ENCODE data around the gene MED15. TPM values are rescaled to one million over a fixed set of nuclear protein-coding genes. Genes with fewer than 3 reads are reported as not detected.

The MED15 gene
- total and polyA plus RNA-seq, 10 of the 15 experiments (the other 5 are each of a cell fraction or from before 2014, with no cell fraction given) = 1.4 to 75.2 (median 26.9) TPM

DNA sequence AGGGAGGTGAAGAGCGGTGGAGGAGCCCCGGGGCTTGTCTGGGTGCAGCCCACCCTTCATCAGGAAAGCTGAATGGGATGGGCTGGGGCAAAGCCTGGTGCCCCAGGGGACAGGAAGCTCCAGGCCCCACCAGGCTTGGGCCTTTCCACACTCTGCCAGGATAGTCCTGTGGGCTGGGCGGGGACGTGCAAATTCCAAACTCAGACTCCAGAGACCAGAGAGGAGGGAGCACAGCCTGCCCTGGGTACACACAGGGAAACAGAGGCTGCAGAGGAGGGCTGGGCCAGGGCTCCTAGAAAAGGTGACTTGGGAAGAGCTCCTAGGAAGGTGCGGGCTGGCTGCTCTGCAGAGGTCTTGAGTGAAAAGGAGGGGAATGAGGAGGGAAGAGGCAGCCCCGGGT lies 124.7 kb downstream of the MED15 start:
- Histone ChIP-seq H3K4me2 (ENCODE audit: control insufficient read depth, insufficient read depth) (no peak overlapping the region), H3K9ac (ENCODE audit: control insufficient read depth, insufficient read depth, low read length) (no peak overlapping the region), H3K9me3 (replicated peaks; ENCODE audit: control insufficient read depth, insufficient read depth, low read length) (no peaks in the 10 kb centered on the region), H4K20me1 (ENCODE audit: control insufficient read depth, insufficient read depth) (no peaks in the 10 kb centered on the region), H3K79me2 (ENCODE audit: control insufficient read depth, insufficient read depth, low read length) (no peaks in the 10 kb centered on the region), H3K36me3 (ENCODE audit: control insufficient read depth in 2 of 2, insufficient read depth in 2 of 2, low read length in 1 of 2) (no peaks in the 10 kb centered on the region), H3K4me1 (ENCODE audit: control insufficient read depth, insufficient read depth, low read length) (peaks cover 4% of the 10 kb centered on the region; the same call in 1 of the 2 replicates), H3K4me3 (no peak overlapping the region), H3K27me3 (replicated peaks in 1 of 2; ENCODE audit: control insufficient read depth in 2 of 2, insufficient read depth in 2 of 2, low read length in 1 of 2) (no peaks in the 10 kb centered on the region), H2AFZ (ENCODE audit: control insufficient read depth, low read depth, low read length) (no peak overlapping the region), H3K27ac (ENCODE audit: control insufficient read depth, insufficient read depth) (no peak overlapping the region)
- FAIRE-seq (no peak), ATAC-seq (no peak), DNase-seq (ENCODE audit: low read depth, low spot score) (no peak)
- intact Hi-C loops (cut with micrococcal nuclease; ENCODE audit: unreplicated experiment) (no loop called here), in situ Hi-C loops (cut with MboI) (no loop called here)
- ChIA-PET CTCF (no interaction called here), RAD21 (ENCODE audit: unreplicated experiment) (interaction anchor here (0.6 kb wide), 1 partner anchor 126 kb away, joined by 5 read pairs; no protein-coding TSS in a partner anchor), POLR2A (no interaction called here), SMC1A (ENCODE audit: uncharacterized antibody, unreplicated experiment) (no interaction called here)
- no peak for TF ChIP-seq ZBED1 (IDR thresholded peaks at IDR 0.05; ENCODE audit: borderline replicate concordance)
- TF ChIP-seq MYC (IDR thresholded peaks at IDR 0.05; ENCODE audit: insufficient read depth, insufficient read length, insufficient replicate concordance, low read length, severe bottlenecking) = no peak
- WGBS (ENCODE audit: insufficient coverage, insufficient replicate concordance, low lambda C conversion rate, missing lambda C conversion rate) = 24% methylated on average over 6 of the region's 6 CpGs
- no TSS peak for BruUV-seq (replicated peaks)

DNA sequence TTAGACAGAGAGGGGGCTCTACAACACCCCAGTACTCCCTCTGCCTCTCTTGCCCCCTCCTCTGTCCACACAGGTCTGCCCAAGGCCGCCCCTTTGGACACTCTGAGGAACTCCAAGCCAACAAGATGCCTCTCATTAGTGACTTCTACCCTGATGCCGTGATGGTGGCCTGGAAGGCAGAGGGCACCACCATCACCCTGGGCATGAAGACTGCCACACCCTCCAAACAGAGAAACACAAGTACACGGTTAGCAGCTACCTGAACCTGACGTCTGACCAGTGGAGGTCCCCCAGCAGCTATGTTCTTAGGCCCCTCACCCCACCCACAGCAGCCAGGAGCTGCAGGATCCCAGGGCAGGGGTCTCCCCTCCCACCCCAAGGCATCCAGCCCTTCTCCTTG lies 125.1 kb downstream of the MED15 start:
- Histone ChIP-seq H3K36me3 (ENCODE audit: control insufficient read depth in 2 of 2, insufficient read depth in 2 of 2, low read length in 1 of 2) (no peaks in the 10 kb centered on the region), H3K9me3 (replicated peaks; ENCODE audit: control insufficient read depth, insufficient read depth, low read length) (no peaks in the 10 kb centered on the region), H3K27ac (ENCODE audit: control insufficient read depth, insufficient read depth) (no peak overlapping the region), H3K4me1 (ENCODE audit: control insufficient read depth, insufficient read depth, low read length) (peaks cover 4% of the 10 kb centered on the region; the same call in 1 of the 2 replicates), H4K20me1 (ENCODE audit: control insufficient read depth, insufficient read depth) (no peaks in the 10 kb centered on the region), H3K9ac (ENCODE audit: control insufficient read depth, insufficient read depth, low read length) (no peak overlapping the region), H2AFZ (ENCODE audit: control insufficient read depth, low read depth, low read length) (no peak overlapping the region), H3K79me2 (ENCODE audit: control insufficient read depth, insufficient read depth, low read length) (no peaks in the 10 kb centered on the region), H3K27me3 (replicated peaks in 1 of 2; ENCODE audit: control insufficient read depth in 2 of 2, insufficient read depth in 2 of 2, low read length in 1 of 2) (no peaks in the 10 kb centered on the region), H3K4me3 (no peak overlapping the region), H3K4me2 (ENCODE audit: control insufficient read depth, insufficient read depth) (no peak overlapping the region)
- ChIA-PET SMC1A (ENCODE audit: uncharacterized antibody, unreplicated experiment) (no interaction called here), POLR2A (no interaction called here), CTCF (no interaction called here), RAD21 (ENCODE audit: unreplicated experiment) (interaction anchor here (0.6 kb wide), 1 partner anchor 126 kb away, joined by 5 read pairs; no protein-coding TSS in a partner anchor)
- BruUV-seq (replicated peaks) = no TSS peak
- ATAC-seq (no peak), FAIRE-seq (no peak), DNase-seq (ENCODE audit: low read depth, low spot score) (no peak)
- 18% methylated on average over 4 of the region's 4 CpGs for WGBS (ENCODE audit: insufficient coverage, insufficient replicate concordance, low lambda C conversion rate, missing lambda C conversion rate)
- in situ Hi-C loops (cut with MboI) (no loop called here), intact Hi-C loops (cut with micrococcal nuclease; ENCODE audit: unreplicated experiment) (no loop called here)
- no peak for TF ChIP-seq STAT1 (conservative IDR thresholded peaks at IDR 0.05)
- no peak for TF ChIP-seq RELA (IDR thresholded peaks at IDR 0.05; ENCODE audit: borderline replicate concordance, partially characterized antibody)
- no peak for TF ChIP-seq SKIL (IDR thresholded peaks at IDR 0.05; ENCODE audit: low read depth, poor library complexity, severe bottlenecking)
- TF ChIP-seq, protein P1, sequence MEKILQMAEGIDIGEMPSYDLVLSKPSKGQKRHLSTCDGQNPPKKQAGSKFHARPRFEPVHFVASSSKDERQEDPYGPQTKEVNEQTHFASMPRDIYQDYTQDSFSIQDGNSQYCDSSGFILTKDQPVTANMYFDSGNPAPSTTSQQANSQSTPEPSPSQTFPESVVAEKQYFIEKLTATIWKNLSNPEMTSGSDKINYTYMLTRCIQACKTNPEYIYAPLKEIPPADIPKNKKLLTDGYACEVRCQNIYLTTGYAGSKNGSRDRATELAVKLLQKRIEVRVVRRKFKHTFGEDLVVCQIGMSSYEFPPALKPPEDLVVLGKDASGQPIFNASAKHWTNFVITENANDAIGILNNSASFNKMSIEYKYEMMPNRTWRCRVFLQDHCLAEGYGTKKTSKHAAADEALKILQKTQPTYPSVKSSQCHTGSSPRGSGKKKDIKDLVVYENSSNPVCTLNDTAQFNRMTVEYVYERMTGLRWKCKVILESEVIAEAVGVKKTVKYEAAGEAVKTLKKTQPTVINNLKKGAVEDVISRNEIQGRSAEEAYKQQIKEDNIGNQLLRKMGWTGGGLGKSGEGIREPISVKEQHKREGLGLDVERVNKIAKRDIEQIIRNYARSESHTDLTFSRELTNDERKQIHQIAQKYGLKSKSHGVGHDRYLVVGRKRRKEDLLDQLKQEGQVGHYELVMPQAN (conservative IDR thresholded peaks at IDR 0.05) = no peak
- TF ChIP-seq REST (IDR thresholded peaks at IDR 0.05; ENCODE audit: low read depth, low read length) = no peak
- no peak for TF ChIP-seq TCF3 (IDR thresholded peaks at IDR 0.05; ENCODE audit: borderline replicate concordance, insufficient read depth, low read depth, low read length)
- TF ChIP-seq BMI1 (IDR thresholded peaks at IDR 0.05; ENCODE audit: borderline replicate concordance) = no peak
- TF ChIP-seq GABPA (IDR thresholded peaks at IDR 0.05; ENCODE audit: low read depth) = no peak

All from GM12878 (cell line).